B cell (primary cell): ENCODE data around the gene PCDH15. TPM values are rescaled to one million over a fixed set of nuclear protein-coding genes. Genes with fewer than 3 reads are reported as not detected.

Experiments
- ATAC-seq: fragments of 200-7000 bp; cut with Tn5 transposase; one replicate; pipeline ENCODE4 v1.10.0; 2021; ENCODE audit warnings: low read depth, mild to moderate bottlenecking, moderate number of reproducible peaks, moderate library complexity
- CTCF ChIA-PET: fragments of 350-600 bp; sonication (Branson Sonifier 250); formaldehyde crosslinking; loops from one replicate; lab custom pipeline; 2021; ENCODE audit warnings: antibody characterized with exemption, inconsistent platforms; lab: Charles Lee
- POLR2A ChIA-PET: fragments of 350-600 bp; sonication (Branson Sonifier 250); formaldehyde crosslinking; loops from one replicate; lab custom pipeline; 2021; ENCODE audit warnings: antibody characterized with exemption; lab: Charles Lee
- DNase-seq: peaks from one replicate; pipeline ENCODE4 v3.0.0; 2013
- H2AFZ ChIP-seq: 2 replicates; pipeline ENCODE4 v1.6.1; 2012; ENCODE audit warnings: mild to moderate bottlenecking, low read depth, low read length; ENCODE audit not compliant: insufficient read depth, poor library complexity, severe bottlenecking
- H3K27ac ChIP-seq, 2 donors: 1 replicate in 1 of 2; 2 replicates in 1 of 2; pipeline ENCODE4 v1.5.1; 2012 to 2013; ENCODE audit warnings: low read length in 2 of 2, mild to moderate bottlenecking in 2 of 2, moderate library complexity in 1 of 2
- H3K27me3 ChIP-seq, 4 experiments: fragments of 200-600 bp in 1 of 4; sonication (generic) in 1 of 4; replicated peaks in 1 of 4; 1 replicate in 2 of 4; 2 replicates in 2 of 4; pipeline versions ENCODE4 v1.6.1 to v1.7.0; 2013 to 2016; ENCODE audit warnings: low read length in 3 of 4, mild to moderate bottlenecking in 2 of 4, mixed read lengths in 1 of 4, moderate library complexity in 1 of 4; ENCODE audit not compliant: insufficient read depth in 4 of 4, control insufficient read depth in 3 of 4; ENCODE audit errors: control extremely low read depth in 1 of 4
- H3K36me3 ChIP-seq, 2 experiments: replicated peaks in 1 of 2; 1 replicate in 1 of 2; 2 replicates in 1 of 2; pipeline versions ENCODE4 v1.6.1 to v1.7.1; 2013; ENCODE audit warnings: low read length in 1 of 2; ENCODE audit not compliant: insufficient read depth in 2 of 2, control insufficient read depth in 1 of 2; ENCODE audit errors: control extremely low read depth in 1 of 2, extremely low read depth in 1 of 2
- H3K4me1 ChIP-seq, 2 donors: fragments of 200-600 bp in 1 of 2; sonication (generic) in 1 of 2; 1 replicate in 1 of 2; 2 replicates in 1 of 2; pipeline versions ENCODE4 v1.5.1 to v1.6.1; 2013 to 2017; ENCODE audit warnings: low read length in 2 of 2; ENCODE audit not compliant: control insufficient read depth in 2 of 2, insufficient read depth in 2 of 2
- H3K4me2 ChIP-seq: replicated peaks from 2 replicates; pipeline ENCODE3; 2012; ENCODE audit warnings: mild to moderate bottlenecking, low read depth, low read length; ENCODE audit not compliant: poor library complexity, severe bottlenecking
- H3K4me3 ChIP-seq, 5 experiments: fragments of 200-600 bp in 1 of 5; sonication (generic) in 1 of 5; 1 replicate in 3 of 5; 2 replicates in 2 of 5; pipeline versions ENCODE4 v1.5.1 to v1.7.0; 2011 to 2016; ENCODE audit warnings: low read length in 4 of 5, mild to moderate bottlenecking in 4 of 5, low read depth in 2 of 5, control low read depth in 1 of 5, moderate library complexity in 1 of 5; ENCODE audit not compliant: insufficient read depth in 1 of 5; ENCODE audit errors: control extremely low read depth in 1 of 5, extremely low read depth in 1 of 5
- H3K79me2 ChIP-seq: fragments of 200-600 bp; sonication (generic); one replicate; pipeline ENCODE4 v1.6.0; 2016; ENCODE audit warnings: low read length; ENCODE audit not compliant: control insufficient read depth, insufficient read depth
- H3K9ac ChIP-seq: fragments of 200-600 bp; sonication (generic); 2 replicates; pipeline ENCODE4 v1.6.1; 2017; ENCODE audit warnings: mild to moderate bottlenecking, low read length, moderate library complexity
- H3K9me3 ChIP-seq, 3 donors: one replicate each; pipeline versions ENCODE4 v1.6.1 to v1.7.1; 2013; ENCODE audit warnings: low read length in 2 of 3; ENCODE audit not compliant: control insufficient read depth in 2 of 3, insufficient read depth in 1 of 3; ENCODE audit errors: control extremely low read depth in 1 of 3
- H4K20me1 ChIP-seq: 2 replicates; pipeline ENCODE4 v1.6.0; 2012; ENCODE audit warnings: mild to moderate bottlenecking, low read length; ENCODE audit not compliant: insufficient read depth, control insufficient read depth, poor library complexity, severe bottlenecking
- H3K27ac Mint-ChIP-seq: one replicate; pipeline ENCODE4 v1.8.0; 2021; ENCODE audit warnings: mixed read lengths
- H3K27me3 Mint-ChIP-seq: one replicate; pipeline ENCODE4 v1.8.0; 2021; ENCODE audit warnings: mixed read lengths
- H3K4me1 Mint-ChIP-seq: one replicate; pipeline ENCODE4 v1.8.0; 2021; ENCODE audit warnings: mixed read lengths
- H3K4me3 Mint-ChIP-seq: one replicate; pipeline ENCODE4 v1.8.0; 2021; ENCODE audit warnings: mixed read lengths
- H3K9me3 Mint-ChIP-seq: one replicate; pipeline ENCODE4 v1.8.0; 2022; ENCODE audit warnings: mixed read lengths; ENCODE audit not compliant: insufficient read depth
- CTCF ChIP-seq: fragments of 200-600 bp; IDR thresholded peaks from one replicate; pipeline ENCODE4 v1.8.0; 2022; ENCODE audit warnings: antibody characterized with exemption, mild to moderate bottlenecking
- EZH2 ChIP-seq: IDR thresholded peaks from 2 replicates; pipeline ENCODE4 v1.6.1; 2012; ENCODE audit warnings: borderline replicate concordance, low read depth, mild to moderate bottlenecking, moderate library complexity, low read length; ENCODE audit not compliant: insufficient read depth, poor library complexity, severe bottlenecking
- WGBS: methylation state at CpG from one replicate; pipeline ENCODE4 v1.1.5; 2013; ENCODE audit warnings: missing lambda C conversion rate; ENCODE audit not compliant: insufficient coverage; 5-methylcytosine and 5-hydroxymethylcytosine counted together
- intact Hi-C: fragments of 100-400 bp; cut with micrococcal nuclease; formaldehyde crosslinking; loops from one replicate; pipeline ENCODE4 v1.10.0; 2022
- polyA plus RNA-seq: library from polyadenylated mRNA; depleted of rRNA; stranded (reverse); fragments of >200 nt; gene quantifications from 2 replicates; pipeline ENCODE4 v1.2.3, GENCODE V29; 2012
- total RNA-seq, 2 donors: library from RNA; stranded (reverse); fragments of 120-200 nt in 1 of 2; gene quantifications; 1 replicate in 1 of 2; 2 replicates in 1 of 2; pipeline versions ENCODE4 v1.2.3 to v1.2.4, GENCODE V29; 2013 to 2022

PCDH15 gene
- total and polyA plus RNA-seq, 2 donors (not counting 1 experiment from before 2014, with no cell fraction given) = not detected

GRCh38 chr10:54470324-54470631, 330.8 kb downstream of the PCDH15 start:
- Histone ChIP-seq H3K79me2 (no peaks in the 10 kb centered on the region), H3K4me2 (no peak overlapping the region), H3K36me3 (no peaks in the 10 kb centered on the region), H3K4me3 (no peak overlapping the region), H2AFZ (no peak overlapping the region), H3K27me3 (no peaks in the 10 kb centered on the region), H4K20me1 (no peaks in the 10 kb centered on the region), H3K9ac (no peak overlapping the region), H3K27ac (no peak overlapping the region), H3K4me1 (no peaks in the 10 kb centered on the region), H3K9me3 (no peaks in the 10 kb centered on the region)
- intact Hi-C loops = no loop called here
- Mint-ChIP-seq H3K4me3 (no peak overlapping the region), H3K27ac (no peak overlapping the region), H3K4me1 (no peaks in the 10 kb centered on the region), H3K27me3 (no peaks in the 10 kb centered on the region), H3K9me3 (no peaks in the 10 kb centered on the region)
- no peak for DNase-seq
- ChIA-PET CTCF (no interaction called here), POLR2A (no interaction called here)
- ATAC-seq = no peak
- TF ChIP-seq EZH2 (no peak), CTCF (no peak)
- 78% methylated on average over 1 of the region's 1 CpG for WGBS

GRCh38 chr10:54469587-54470323, 331.3 kb downstream of the PCDH15 start:
- no peaks in the 10 kb centered on the region for H3K9me3 Mint-ChIP-seq
- no peak overlapping the region for H3K27ac ChIP-seq
- ATAC-seq (no peak), DNase-seq (no peak)
- no peaks in the 10 kb centered on the region for H3K79me2 ChIP-seq
- H3K27me3 ChIP-seq = no peaks in the 10 kb centered on the region
- intact Hi-C loops = no loop called here
- no peaks in the 10 kb centered on the region for H3K4me1 ChIP-seq
- no peaks in the 10 kb centered on the region for H3K36me3 ChIP-seq
- H3K9me3 ChIP-seq = no peaks in the 10 kb centered on the region
- ChIA-PET CTCF (no interaction called here), POLR2A (no interaction called here)
- H3K27me3 Mint-ChIP-seq = no peaks in the 10 kb centered on the region
- 86% methylated on average over 7 of the region's 8 CpGs for WGBS
- no peaks in the 10 kb centered on the region for H3K4me1 Mint-ChIP-seq
- H3K4me3 ChIP-seq = no peak overlapping the region
- no peak overlapping the region for H3K4me3 Mint-ChIP-seq
- no peak overlapping the region for H3K27ac Mint-ChIP-seq
- H3K9ac ChIP-seq = no peak overlapping the region
- H2AFZ ChIP-seq = no peak overlapping the region
- H3K4me2 ChIP-seq = no peak overlapping the region
- no peak for TF ChIP-seq CTCF
- TF ChIP-seq EZH2 = no peak
- H4K20me1 ChIP-seq = no peaks in the 10 kb centered on the region
